ENCODE data around the gene PTPN9.
"Not testable (repeated sequence)": the region's sequence is repeated elsewhere in the genome, so short reads cannot be mapped to it uniquely, and the experiment has no call there.

The PTPN9 gene

GRCh38 chr15:75531041-75531450, 48.1 kb downstream of the PTPN9 start:
- DNase-seq (ENCODE audit: low read depth) = no peak

GRCh38 chr15:75530169-75530568, 48.9 kb downstream of the PTPN9 start:
- DNase-seq (ENCODE audit: low read depth) = no peak

- DNase-seq (ENCODE audit: low read depth) = not testable (repeated sequence)
Observed at GRCh38 chr15:75525756-75526155, 53.4 kb downstream of the PTPN9 start.

- DNase-seq (ENCODE audit: low read depth) = no peak
Observed at GRCh38 chr15:75523011-75523410, 56.1 kb downstream of the PTPN9 start.

GRCh38 chr15:75517233-75517632, 61.9 kb downstream of the PTPN9 start:
- peak; percentile 50 for DNase-seq (ENCODE audit: low read depth)

- DNase-seq (ENCODE audit: low read depth) = peak; percentile 59
Observed at GRCh38 chr15:75508840-75509532, 70.1 kb downstream of the PTPN9 start.

- no peak for DNase-seq (ENCODE audit: low read depth)
Observed at GRCh38 chr15:75502360-75502759, 76.8 kb downstream of the PTPN9 start.

GRCh38 chr15:75493732-75494131, 85.4 kb downstream of the PTPN9 start:
- no peak for DNase-seq (ENCODE audit: low read depth)

- DNase-seq (ENCODE audit: low read depth) = no peak
Observed at GRCh38 chr15:75483961-75484360, 95.2 kb downstream of the PTPN9 start.

GRCh38 chr15:75483556-75483955, 95.6 kb downstream of the PTPN9 start:
- not testable (repeated sequence) for DNase-seq (ENCODE audit: low read depth)

- no peak for DNase-seq (ENCODE audit: low read depth)
Observed at GRCh38 chr15:75483106-75483505, 96.0 kb downstream of the PTPN9 start.

- not testable (repeated sequence) for DNase-seq (ENCODE audit: low read depth)
Observed at GRCh38 chr15:75480463-75480862, 98.7 kb downstream of the PTPN9 start.

- DNase-seq (ENCODE audit: low read depth) = no peak
Observed at GRCh38 chr15:75479670-75480069, 99.4 kb downstream of the PTPN9 start.

GRCh38 chr15:75477094-75477493, 102.0 kb downstream of the PTPN9 start:
- DNase-seq (ENCODE audit: low read depth) = not testable (repeated sequence)

- no peak for DNase-seq (ENCODE audit: low read depth)
Observed at GRCh38 chr15:75468913-75469598, 110.1 kb downstream of the PTPN9 start.

- no peak for DNase-seq (ENCODE audit: low read depth)
Observed at GRCh38 chr15:75460646-75461045, 118.5 kb downstream of the PTPN9 start.

GRCh38 chr15:75459581-75459980, 119.5 kb downstream of the PTPN9 start:
- no peak for DNase-seq (ENCODE audit: low read depth)

- no peak for DNase-seq (ENCODE audit: low read depth)
Observed at GRCh38 chr15:75456710-75457109, 122.4 kb downstream of the PTPN9 start.

GRCh38 chr15:75455982-75456531, 123.1 kb downstream of the PTPN9 start:
- DNase-seq (ENCODE audit: low read depth) = peak; percentile 36

- peak; percentile 62 for DNase-seq (ENCODE audit: low read depth)
Observed at GRCh38 chr15:75455424-75455981, 123.6 kb downstream of the PTPN9 start.

GRCh38 chr15:75454471-75455378, 124.4 kb downstream of the PTPN9 start:
- DNase-seq (ENCODE audit: low read depth) = no peak

Measured in amniotic epithelial cell (primary cell).